Anterior cingulate cortex (tissue), 58 donors: ENCODE results near the gene VAV3.

ENCODE experiments used
- DNase-seq, 58 donors: peaks; one replicate each; lab custom pipeline; 2025; lab: John Stamatoyannopoulos, UW

The VAV3 gene

GRCh38 chr1:107692580-107693345 lies 272.2 kb downstream of the VAV3 start:
- no peak for DNase-seq

DNA sequence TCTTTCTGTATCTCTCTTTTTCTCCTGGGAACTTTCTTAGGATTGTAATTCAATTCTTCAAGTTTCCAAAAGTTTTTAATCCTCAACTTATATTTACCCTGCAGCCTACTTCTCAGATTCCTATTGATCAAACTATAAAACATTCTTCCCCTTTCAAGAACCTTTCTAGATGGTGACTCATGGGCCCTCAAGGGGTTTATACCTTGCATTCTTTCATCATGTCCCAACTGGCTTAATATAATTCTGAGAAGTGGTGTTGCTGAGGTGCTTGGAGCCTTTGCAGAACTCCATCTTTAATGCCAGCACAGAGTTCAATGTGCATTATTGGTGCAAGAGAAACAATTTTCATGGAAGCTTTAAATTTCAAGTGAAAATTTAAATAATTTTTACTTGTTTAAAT lies 273.4 kb downstream of the VAV3 start:
- no peak for DNase-seq

DNA sequence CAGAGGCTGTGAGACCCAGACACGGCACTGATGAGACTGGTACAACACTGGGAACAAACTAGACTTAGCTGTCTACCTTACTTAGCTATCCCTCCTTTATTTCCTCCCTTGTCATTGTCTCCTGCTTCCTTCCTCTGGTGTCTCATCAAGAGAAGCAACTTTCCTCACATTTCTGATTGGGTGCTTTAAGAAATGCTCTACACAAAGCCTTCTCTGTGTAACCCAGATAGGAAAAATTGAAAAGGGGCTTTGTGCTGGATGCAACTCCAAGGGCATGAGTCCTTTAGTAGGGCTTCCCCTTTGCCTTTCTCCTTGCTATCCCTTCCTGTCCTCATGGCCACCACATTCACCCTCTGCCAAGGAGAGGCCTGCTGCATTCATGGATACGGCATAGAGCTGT lies 274.5 kb downstream of the VAV3 start:
- DNase-seq: no peak

DNA sequence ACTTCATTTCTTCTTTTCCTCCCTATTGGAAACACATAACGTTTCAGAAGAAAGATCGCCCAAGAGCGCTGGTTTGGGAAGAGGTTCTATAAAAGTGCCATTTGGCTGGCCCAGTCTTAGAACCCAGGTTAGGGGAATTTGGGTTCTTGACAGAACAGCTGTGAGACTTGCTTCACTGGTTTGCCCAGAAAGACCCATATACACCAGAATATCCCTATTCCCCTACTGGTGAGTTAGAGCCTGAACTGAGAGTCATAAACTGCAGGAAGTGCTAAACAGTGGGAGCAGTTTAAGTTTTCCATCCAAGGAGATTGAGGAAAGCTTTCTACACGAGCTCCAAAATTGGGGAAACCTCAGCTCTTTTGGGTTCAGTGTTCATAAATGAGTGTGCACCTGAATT lies 275.2 kb downstream of the VAV3 start:
- no peak for DNase-seq

GRCh38 chr1:107689159-107689558 lies 275.8 kb downstream of the VAV3 start:
- DNase-seq: no peak

- no peak for DNase-seq
Observed at GRCh38 chr1:107687849-107688753, 276.9 kb downstream of the VAV3 start.

GRCh38 chr1:107683683-107684082 lies 281.3 kb downstream of the VAV3 start:
- no peak for DNase-seq

DNA sequence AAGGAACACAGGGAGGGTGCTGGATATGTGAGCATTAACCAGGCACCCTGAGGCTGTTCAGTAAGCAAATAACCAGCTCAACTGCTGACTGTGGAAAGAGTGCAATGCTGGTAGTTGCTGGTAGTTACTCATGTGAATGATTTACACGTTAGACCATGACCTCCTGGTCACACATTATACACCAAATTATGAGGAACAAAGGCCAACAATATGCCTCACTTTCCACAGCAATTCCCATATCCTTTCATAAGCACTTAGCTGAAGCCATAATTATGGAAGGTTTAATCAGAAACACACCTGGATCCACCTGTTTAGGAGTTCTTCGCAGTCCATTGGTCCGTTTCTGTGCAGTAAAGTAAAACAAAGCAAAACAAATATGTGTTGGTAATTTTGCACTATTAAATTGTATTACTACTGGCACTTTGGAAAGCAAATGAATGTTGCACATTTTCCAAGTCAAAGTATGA lies 281.8 kb downstream of the VAV3 start:
- no peak for DNase-seq

DNA sequence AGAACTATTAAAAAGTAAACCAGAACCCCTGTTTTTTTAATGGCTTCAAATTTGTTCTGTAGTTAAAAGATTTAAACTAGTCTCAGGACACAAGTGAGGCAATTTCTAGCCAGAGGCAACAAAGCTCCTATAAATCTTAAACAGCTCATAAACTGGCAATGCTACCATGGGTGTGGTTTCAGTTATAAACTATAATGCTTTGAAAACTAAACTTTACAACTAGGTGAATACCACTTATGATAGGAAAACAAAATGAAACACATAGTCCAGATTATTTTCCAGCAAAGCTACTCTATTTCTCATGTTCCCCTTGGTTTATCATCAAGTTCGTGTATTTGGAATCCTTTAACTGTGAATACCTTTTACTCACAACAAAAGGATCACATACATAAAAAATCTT lies 282.5 kb downstream of the VAV3 start:
- DNase-seq: no peak

DNA sequence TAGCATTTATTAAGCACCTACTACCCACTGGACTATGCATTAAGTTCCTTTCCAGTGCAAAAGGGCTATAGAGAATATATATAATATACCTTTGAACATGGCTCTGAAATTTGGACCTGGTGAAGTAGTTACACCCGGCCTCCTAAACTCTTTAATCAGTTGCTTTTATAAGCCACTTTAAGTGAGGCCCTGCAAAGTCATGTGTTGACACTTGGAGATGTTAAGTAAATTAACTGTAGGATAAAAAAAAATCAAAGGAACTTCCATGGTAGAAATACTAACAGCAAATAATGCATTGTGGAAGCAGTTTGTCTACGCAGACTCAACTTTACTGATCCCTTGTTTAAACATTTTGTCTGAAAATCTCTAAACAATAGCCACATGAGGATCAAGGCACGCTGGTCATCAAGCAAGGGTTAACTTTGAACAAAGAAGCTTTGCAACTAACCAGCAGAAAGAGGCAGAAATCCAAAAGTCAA lies 283.9 kb downstream of the VAV3 start:
- no peak for DNase-seq

DNA sequence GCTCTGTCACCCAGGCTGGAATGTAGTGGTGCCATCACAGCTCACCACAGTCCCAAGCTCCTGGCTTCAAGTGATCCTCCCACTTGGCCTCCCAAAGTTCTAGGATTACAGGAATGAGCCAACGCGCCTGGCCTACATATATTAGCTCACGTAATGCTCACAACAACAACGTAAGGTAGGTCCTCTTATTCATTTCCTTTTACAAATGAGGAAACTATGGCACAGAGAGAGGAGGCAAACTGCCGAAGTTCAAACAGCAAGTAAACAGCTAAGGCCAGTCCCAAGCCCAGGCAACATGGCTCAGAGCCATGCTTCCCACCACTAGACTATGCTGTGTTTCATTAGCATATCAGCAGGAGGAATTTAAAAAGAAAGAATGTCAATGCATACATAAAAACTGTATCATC lies 284.4 kb downstream of the VAV3 start:
- DNase-seq: no peak

DNA sequence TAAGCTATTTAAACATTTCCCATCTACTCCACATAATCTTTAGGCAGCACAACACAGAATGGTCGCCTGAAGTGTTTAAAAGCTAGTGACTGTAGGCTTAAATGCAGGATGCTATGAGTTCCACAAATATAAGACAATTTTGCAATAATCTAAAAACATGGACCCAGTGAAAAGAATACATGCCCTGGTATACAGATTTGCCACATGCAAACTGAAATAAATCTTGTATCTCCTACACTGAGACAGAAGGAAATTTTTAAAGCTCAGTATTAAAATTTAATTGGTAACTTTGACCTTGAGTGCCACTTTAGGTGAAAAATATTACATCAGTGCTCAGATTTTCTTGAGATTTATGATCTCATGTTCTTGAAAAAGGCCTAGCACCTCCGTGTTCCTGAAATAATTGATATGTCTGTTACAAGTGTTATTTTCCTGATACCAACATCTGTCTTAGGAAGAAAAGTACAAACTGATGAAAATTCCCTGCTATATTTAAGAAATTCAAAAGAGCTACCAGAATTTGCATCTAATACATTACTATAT lies 285.5 kb downstream of the VAV3 start:
- DNase-seq: no peak

DNA sequence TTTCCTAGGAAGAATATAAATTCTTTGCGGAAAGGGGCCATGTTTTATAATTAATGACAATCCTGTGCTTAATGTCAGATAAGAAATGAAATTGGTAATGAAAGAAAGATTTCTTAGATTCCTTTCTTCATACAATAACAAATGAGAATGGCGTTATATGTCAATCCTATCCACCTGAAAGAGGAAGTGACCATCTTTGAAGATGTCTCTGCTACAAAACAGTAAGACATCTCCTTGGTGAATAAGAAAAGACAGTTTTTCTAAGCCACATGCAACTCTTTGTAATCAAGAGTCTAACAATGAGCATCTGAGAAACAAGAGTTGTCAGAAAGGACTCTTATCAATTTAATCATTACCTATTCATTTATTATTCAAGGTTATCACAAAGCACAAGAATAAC lies 286.0 kb downstream of the VAV3 start:
- no peak for DNase-seq

GRCh38 chr1:107677697-107678096 lies 287.3 kb downstream of the VAV3 start:
- DNase-seq: no peak

GRCh38 chr1:107674486-107674885 lies 290.5 kb downstream of the VAV3 start:
- DNase-seq: no peak

- DNase-seq: no peak
Observed at GRCh38 chr1:107673006-107673405, 292.0 kb downstream of the VAV3 start.

DNA sequence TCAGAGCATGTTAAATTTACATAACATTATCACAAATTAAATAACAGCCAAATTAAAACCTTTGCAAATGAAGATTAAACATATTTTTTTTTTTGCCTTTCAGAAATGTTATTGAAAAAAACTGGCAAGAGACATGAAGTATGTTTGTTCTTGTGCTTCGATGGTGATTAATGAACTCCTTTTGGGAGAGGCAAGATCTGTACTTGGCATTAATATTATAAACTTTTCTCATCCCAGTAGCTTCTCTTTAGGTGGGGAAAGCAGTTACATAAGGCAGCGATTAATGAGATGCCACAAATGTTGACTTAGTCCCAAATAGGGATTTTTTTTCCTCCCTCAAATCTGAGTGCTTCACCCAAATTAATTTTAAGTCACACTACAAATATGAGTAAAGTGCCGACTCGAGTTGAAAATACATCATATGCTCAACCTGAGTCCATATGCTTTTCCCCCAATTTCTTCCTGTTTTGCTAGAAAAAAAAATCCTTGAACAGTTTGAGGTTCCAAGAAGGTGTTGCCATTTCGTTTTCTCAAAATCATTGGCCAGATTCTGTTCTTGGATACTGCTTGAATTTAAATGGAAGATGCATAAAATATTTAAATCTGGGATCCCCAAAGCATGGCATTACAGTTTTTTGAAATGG lies 294.5 kb downstream of the VAV3 start:
- no peak for DNase-seq

GRCh38 chr1:107669996-107670395 lies 295.0 kb downstream of the VAV3 start:
- peak in 1 of 58 donors; percentile 16 for DNase-seq

DNA sequence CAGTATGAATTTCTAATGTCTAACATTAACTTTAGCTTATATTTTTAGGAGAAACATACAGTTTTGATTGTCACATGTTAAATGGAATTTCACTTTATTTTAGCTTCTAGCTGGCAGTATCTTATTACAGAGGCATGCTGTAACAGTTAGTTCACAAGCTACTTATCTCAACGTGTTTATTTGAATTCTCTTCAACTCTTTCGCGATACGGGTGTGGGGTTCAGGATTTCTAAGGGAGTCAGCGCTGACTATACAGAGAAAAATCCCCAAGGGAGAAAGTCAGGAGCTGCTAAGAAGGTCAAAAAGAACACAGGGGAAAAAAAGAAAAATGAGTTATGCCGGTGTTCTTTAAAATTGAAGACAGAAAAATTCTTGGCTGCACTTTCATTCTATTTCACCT lies 296.2 kb downstream of the VAV3 start:
- DNase-seq: no peak

- DNase-seq: no peak
Observed at GRCh38 chr1:107666493-107666892, 298.5 kb downstream of the VAV3 start.
